Spinal cord (tissue), 10 donors: Measurements from ENCODE around the gene DNAH2. TPM values are rescaled to one million over a fixed set of nuclear protein-coding genes. Genes with fewer than 3 reads are reported as not detected.
"Not testable (repeated sequence)": the region's sequence is repeated elsewhere in the genome, so short reads cannot be mapped to it uniquely, and the experiment has no call there.

Source experiments
- DNase-seq, 6 donors: peaks; one replicate each; pipeline versions ENCODE4 v3.0.0 to v3.0.0-alpha.2; 2013 to 2015; ENCODE audit warnings: low spot score in 6 of 6, low read depth in 4 of 6
- H3K27ac ChIP-seq: one replicate; pipeline ENCODE4 v1.5.1; 2013; ENCODE audit warnings: low read depth, low read length, control low read depth
- H3K27me3 ChIP-seq: one replicate; pipeline ENCODE4 v1.6.1; 2013; ENCODE audit warnings: low read length; ENCODE audit not compliant: control insufficient read depth, insufficient read depth
- H3K36me3 ChIP-seq: one replicate; pipeline ENCODE4 v1.6.1; 2013; ENCODE audit warnings: low read length; ENCODE audit not compliant: control insufficient read depth, insufficient read depth
- H3K4me1 ChIP-seq: one replicate; pipeline ENCODE4 v1.6.1; 2013; ENCODE audit warnings: low read length; ENCODE audit not compliant: control insufficient read depth, insufficient read depth
- H3K4me3 ChIP-seq: one replicate; pipeline ENCODE4 v1.5.1; 2013; ENCODE audit warnings: low read depth, low read length, control low read depth
- H3K9me3 ChIP-seq: one replicate; pipeline ENCODE4 v1.6.1; 2013; ENCODE audit warnings: low read length; ENCODE audit not compliant: control insufficient read depth, insufficient read depth
- WGBS: methylation state at CpG from one replicate; pipeline ENCODE4 v1.1.5; 2013; ENCODE audit warnings: missing lambda C conversion rate; ENCODE audit not compliant: insufficient coverage; 5-methylcytosine and 5-hydroxymethylcytosine counted together
- polyA plus RNA-seq, 2 donors: library from polyadenylated mRNA; unstranded; fragments of 120-200 nt; gene quantifications; one replicate each; pipeline ENCODE4 v1.2.1, GENCODE V29; 2013; ENCODE audit not compliant: insufficient read length in 2 of 2
- total RNA-seq, 2 donors: library from RNA; depleted of rRNA in 1 of 2; stranded (reverse); fragments of 120-200 nt in 1 of 2; fragments of >200 nt in 1 of 2; gene quantifications; one replicate each; pipeline versions ENCODE4 v1.2.3 to v1.2.4, GENCODE V29; 2013 to 2014
- donor health status: healthy.

The DNAH2 gene
- total and polyA plus RNA-seq, 4 donors: 1.3 to 3.2 (median 2.9) TPM

GRCh38 chr17:7857713-7858521 is 140.4 kb downstream of the DNAH2 start, which contains the start of gene CYB5D1:
TSS of gene CYB5D1 (plus strand) at chr17:7858003. CDS start at chr17:7858135, 132 bp downstream.
- peaks cover 46% of the 10 kb centered on the region for H3K4me1 ChIP-seq
- H3K9me3 ChIP-seq: no peaks in the 10 kb centered on the region
- WGBS: under 1% methylated on average over 46 of the region's 48 CpGs
- peak within 1 kb of the TSS; percentile 92 for H3K4me3 ChIP-seq
- H3K27me3 ChIP-seq: no peaks in the 10 kb centered on the region
- DNase-seq: peak in 5 of 6 donors; percentile 94 to 99 (median 98)
- peaks cover 54% of the 10 kb centered on the region for H3K36me3 ChIP-seq
- H3K27ac ChIP-seq: peak within 1 kb of the TSS; percentile 100

GRCh38 chr17:7858522-7858810 is 140.9 kb downstream of the DNAH2 start:
- Histone ChIP-seq H3K27me3 (no peaks in the 10 kb centered on the region), H3K36me3 (peaks cover 49% of the 10 kb centered on the region), H3K9me3 (no peaks in the 10 kb centered on the region), H3K4me1 (peaks cover 44% of the 10 kb centered on the region), H3K4me3 (peak overlapping the region; percentile 92), H3K27ac (peak overlapping the region; percentile 100)
- DNase-seq: no peak
- 2% methylated on average over 16 of the region's 20 CpGs for WGBS

DNA sequence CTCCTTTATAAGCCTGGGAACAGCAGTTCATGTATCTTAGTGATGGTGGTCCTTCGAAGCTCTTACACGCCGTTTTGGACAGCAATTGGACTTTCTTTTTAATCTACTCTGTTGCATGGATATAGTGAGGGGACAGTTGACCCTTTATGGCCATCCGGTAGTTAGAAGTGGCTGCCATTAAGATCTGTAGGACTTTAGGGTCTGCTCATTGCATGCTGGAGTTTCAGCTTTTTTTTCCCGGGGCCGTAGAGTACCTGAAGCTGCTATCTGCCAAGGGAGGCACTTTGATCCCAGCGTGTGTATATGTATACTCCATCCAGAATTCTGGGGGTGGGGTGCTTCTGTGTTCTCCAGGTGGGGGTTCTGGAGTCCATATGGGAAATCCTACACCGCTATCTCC is 141.5 kb downstream of the DNAH2 start:
- WGBS: 69% methylated on average over 4 of the region's 8 CpGs
- H3K4me1 ChIP-seq: peaks cover 42% of the 10 kb centered on the region
- H3K27ac ChIP-seq: peak overlapping the region; percentile 100
- H3K4me3 ChIP-seq: peak overlapping the region; percentile 92
- H3K9me3 ChIP-seq: no peaks in the 10 kb centered on the region
- DNase-seq: no peak
- H3K36me3 ChIP-seq: peaks cover 43% of the 10 kb centered on the region
- H3K27me3 ChIP-seq: no peaks in the 10 kb centered on the region

DNA sequence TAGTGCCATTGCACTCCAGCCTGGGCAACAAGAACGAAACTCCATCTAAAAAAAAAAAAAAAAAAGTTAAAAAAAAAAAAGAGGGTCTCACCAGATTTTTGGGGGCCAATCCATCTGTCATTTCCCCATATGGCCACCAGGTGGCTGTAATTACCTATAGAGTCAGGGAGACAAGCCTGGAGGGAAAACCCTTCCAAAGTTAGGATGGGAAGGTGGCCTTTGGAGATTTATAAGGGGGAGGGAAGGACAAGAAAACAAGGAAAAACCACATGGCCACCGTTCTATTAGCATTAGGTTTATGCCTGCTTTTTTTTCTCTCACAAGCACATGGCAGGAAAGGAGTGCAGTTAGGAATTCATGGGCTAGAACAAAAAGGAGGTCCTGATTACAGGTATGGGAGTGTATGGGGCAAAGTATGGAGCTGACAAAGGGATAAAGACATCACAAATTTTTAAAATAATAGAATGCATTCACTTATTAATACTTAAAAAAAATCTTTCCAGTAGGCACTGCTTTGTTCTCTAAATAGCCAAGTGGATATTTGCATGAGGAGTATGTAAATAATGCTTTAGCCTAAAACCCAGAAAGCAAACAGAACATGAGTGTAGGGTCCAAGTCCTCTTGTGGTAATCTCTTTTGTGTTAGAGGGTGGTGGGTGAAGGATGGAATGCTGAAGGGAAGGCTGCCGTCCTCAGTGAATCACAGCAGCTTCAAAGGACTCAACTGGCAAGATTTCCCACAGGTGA is 145.3 kb downstream of the DNAH2 start:
- Histone ChIP-seq H3K4me1 (peaks cover 17% of the 10 kb centered on the region), H3K27me3 (no peaks in the 10 kb centered on the region), H3K36me3 (peaks cover 27% of the 10 kb centered on the region), H3K4me3 (no peak overlapping the region), H3K9me3 (no peaks in the 10 kb centered on the region), H3K27ac (no peak overlapping the region)
- WGBS: no CpG with 5 or more reads among the region's 3 CpGs
- DNase-seq: peak in 3 of 6 donors; percentile 38 to 89 (median 89)

DNA sequence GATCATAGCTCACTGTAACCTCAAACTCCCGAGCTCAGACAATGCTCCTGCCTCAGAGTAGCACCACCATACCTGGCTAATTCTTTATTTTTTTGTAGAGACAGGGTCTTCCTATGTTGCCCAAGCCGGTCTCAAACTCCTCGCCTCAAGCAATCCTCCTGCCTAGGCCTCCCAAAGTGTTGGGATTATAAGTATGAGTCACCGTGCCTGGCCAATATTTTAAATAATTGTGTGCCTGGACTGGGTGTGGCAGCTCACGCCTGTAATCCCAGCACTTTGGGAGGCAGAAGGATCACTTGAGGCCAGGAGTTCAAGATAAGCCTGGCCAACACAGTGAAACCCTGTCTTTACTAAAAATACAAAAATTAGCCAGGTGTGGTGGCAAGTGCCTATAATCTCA is 146.8 kb downstream of the DNAH2 start:
- H3K27ac ChIP-seq, H3K9me3 ChIP-seq, H3K27me3 ChIP-seq, DNase-seq, H3K4me3 ChIP-seq, H3K4me1 ChIP-seq: not testable (repeated sequence)
- 100% methylated on average over 1 of the region's 5 CpGs for WGBS
- peaks cover 20% of the 10 kb centered on the region for H3K36me3 ChIP-seq

DNA sequence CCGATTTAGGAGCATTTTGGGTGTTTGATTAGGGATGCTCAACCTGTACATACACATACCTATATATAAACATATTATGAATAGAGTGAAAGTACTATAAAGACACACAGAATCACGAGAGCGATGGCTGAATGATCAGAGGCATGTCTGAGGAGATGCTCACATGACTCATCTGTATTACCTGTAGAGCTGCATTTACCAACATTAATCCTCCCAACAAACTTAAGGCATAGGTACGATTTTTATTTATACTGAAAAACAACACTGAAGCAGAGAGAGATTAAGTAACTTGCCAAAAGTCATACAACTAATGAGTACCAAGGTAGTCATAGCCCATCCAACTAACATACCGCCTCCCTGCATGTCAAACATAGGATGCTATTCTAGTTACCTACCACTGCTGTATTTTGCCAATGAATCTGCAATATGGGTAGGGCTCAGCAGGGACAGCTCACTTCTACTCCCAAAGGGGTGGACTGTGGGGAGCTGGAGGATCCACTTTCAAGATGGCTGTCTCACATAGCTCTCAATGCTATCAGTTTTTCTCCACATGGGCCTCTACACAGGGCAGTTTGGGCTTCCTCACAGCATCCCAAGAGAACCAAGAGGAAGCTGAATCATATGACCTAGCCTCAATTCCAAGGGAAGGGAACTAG is 147.6 kb downstream of the DNAH2 start:
- no peak overlapping the region for H3K4me3 ChIP-seq
- H3K27me3 ChIP-seq: no peaks in the 10 kb centered on the region
- no peaks in the 10 kb centered on the region for H3K9me3 ChIP-seq
- H3K36me3 ChIP-seq: peaks cover 19% of the 10 kb centered on the region
- H3K27ac ChIP-seq: no peak overlapping the region
- WGBS: 100% methylated on average over 1 of the region's 5 CpGs
- no peaks in the 10 kb centered on the region for H3K4me1 ChIP-seq
- no peak for DNase-seq

GRCh38 chr17:7867881-7868329 is 150.4 kb downstream of the DNAH2 start:
- DNase-seq: no peak
- no peaks in the 10 kb centered on the region for H3K4me1 ChIP-seq
- no peaks in the 10 kb centered on the region for H3K9me3 ChIP-seq
- peaks cover 24% of the 10 kb centered on the region for H3K36me3 ChIP-seq
- WGBS: 89% methylated on average over 5 of the region's 5 CpGs
- no peaks in the 10 kb centered on the region for H3K27me3 ChIP-seq
- no peak overlapping the region for H3K27ac ChIP-seq
- H3K4me3 ChIP-seq: no peak overlapping the region

GRCh38 chr17:7873051-7873450 is 155.5 kb downstream of the DNAH2 start:
- H3K9me3 ChIP-seq: no peaks in the 10 kb centered on the region
- H3K4me3 ChIP-seq: no peak overlapping the region
- H3K27ac ChIP-seq: no peak overlapping the region
- DNase-seq: no peak
- H3K27me3 ChIP-seq: no peaks in the 10 kb centered on the region
- WGBS: 78% methylated on average over 4 of the region's 4 CpGs
- peaks cover 28% of the 10 kb centered on the region for H3K36me3 ChIP-seq
- H3K4me1 ChIP-seq: no peaks in the 10 kb centered on the region

- no peaks in the 10 kb centered on the region for H3K4me1 ChIP-seq
- no peak overlapping the region for H3K4me3 ChIP-seq
- peaks cover 27% of the 10 kb centered on the region for H3K36me3 ChIP-seq
- no peaks in the 10 kb centered on the region for H3K27me3 ChIP-seq
- 91% methylated on average over 1 of the region's 2 CpGs for WGBS
- no peak overlapping the region for H3K27ac ChIP-seq
- DNase-seq: no peak
- H3K9me3 ChIP-seq: no peaks in the 10 kb centered on the region
Observed at GRCh38 chr17:7875804-7876370, 158.3 kb downstream of the DNAH2 start.
